ENCODE data around the gene CDC42BPA.

- TF ChIP-seq GATA3 (IDR thresholded peaks at IDR 0.05; ENCODE audit: low read depth, low read length) = no peak
- TF ChIP-seq GATA2 (IDR thresholded peaks at IDR 0.05; ENCODE audit: low read depth, low read length) = no peak
These were observed 102.3 kb downstream of the CDC42BPA start for GRCh38 chr1:227215863-227216510.

All from SH-SY5Y (cell line).